ENCODE measurements around the gene GSTT2B. TPM values are rescaled to one million over a fixed set of nuclear protein-coding genes. Genes with fewer than 3 reads are reported as not detected.

The GSTT2B gene
- total RNA-seq, 1 donor from 2014 or later = not detected

- Mint-ChIP-seq H3K4me1 (ENCODE audit: unreplicated experiment) (peaks cover 7% of the 10 kb centered on the region), H3K27me3 (ENCODE audit: unreplicated experiment) (no peaks in the 10 kb centered on the region), H3K36me3 (ENCODE audit: unreplicated experiment) (no peaks in the 10 kb centered on the region), H3K9me3 (ENCODE audit: unreplicated experiment) (no peaks in the 10 kb centered on the region), H3K27ac (ENCODE audit: unreplicated experiment) (no peak overlapping the region), H3K4me3 (ENCODE audit: unreplicated experiment) (no peak overlapping the region)
- no peak for TF ChIP-seq CTCF (IDR thresholded peaks at IDR 0.05)
- no peak for DNase-seq (ENCODE audit: extremely low spot score, unreplicated experiment)
Measured at GRCh38 chr22:24007253-24008021, 46.4 kb upstream of the GSTT2B start.

- Mint-ChIP-seq H3K27me3 (ENCODE audit: unreplicated experiment) (peaks cover 2% of the 10 kb centered on the region), H3K27ac (ENCODE audit: unreplicated experiment) (no peak overlapping the region), H3K4me3 (ENCODE audit: unreplicated experiment) (no peak overlapping the region), H3K4me1 (ENCODE audit: unreplicated experiment) (peaks cover 2% of the 10 kb centered on the region), H3K36me3 (ENCODE audit: unreplicated experiment) (no peaks in the 10 kb centered on the region), H3K9me3 (ENCODE audit: unreplicated experiment) (no peaks in the 10 kb centered on the region)
- TF ChIP-seq CTCF (IDR thresholded peaks at IDR 0.05) = no peak
- DNase-seq (ENCODE audit: extremely low spot score, unreplicated experiment) = no peak
Measured at GRCh38 chr22:24006914-24007214, 45.9 kb upstream of the GSTT2B start.

GRCh38 chr22:24006207-24006913 is 45.4 kb upstream of the GSTT2B start:
- no peaks in the 10 kb centered on the region for H3K4me1 Mint-ChIP-seq (ENCODE audit: unreplicated experiment)
- DNase-seq (ENCODE audit: extremely low spot score, unreplicated experiment) = no peak
- peaks cover 3% of the 10 kb centered on the region for H3K27me3 Mint-ChIP-seq (ENCODE audit: unreplicated experiment)
- no peaks in the 10 kb centered on the region for H3K9me3 Mint-ChIP-seq (ENCODE audit: unreplicated experiment)
- H3K27ac Mint-ChIP-seq (ENCODE audit: unreplicated experiment) = no peak overlapping the region
- no peak for TF ChIP-seq CTCF (IDR thresholded peaks at IDR 0.05)
- no peak overlapping the region for H3K4me3 Mint-ChIP-seq (ENCODE audit: unreplicated experiment)
- no peaks in the 10 kb centered on the region for H3K36me3 Mint-ChIP-seq (ENCODE audit: unreplicated experiment)

- Mint-ChIP-seq H3K27ac (ENCODE audit: unreplicated experiment) (no peak within 1 kb of the TSS), H3K27me3 (ENCODE audit: unreplicated experiment) (peaks cover 3% of the 10 kb centered on the region)
Measured at GRCh38 chr22:24005201-24005600, 44.2 kb upstream of the GSTT2B start, which contains the start of gene GSTT4. GSTT4 (minus strand) TSS chr22:24005453; CDS start chr22:24005356, 97 bp downstream.

More at GRCh38 chr22:24005201-24005600, 44.2 kb upstream of the GSTT2B start, which contains the start of gene GSTT4:
- Mint-ChIP-seq H3K4me3 (ENCODE audit: unreplicated experiment) (no peak within 1 kb of the TSS), H3K4me1 (ENCODE audit: unreplicated experiment) (no peaks in the 10 kb centered on the region), H3K9me3 (ENCODE audit: unreplicated experiment) (no peaks in the 10 kb centered on the region), H3K36me3 (ENCODE audit: unreplicated experiment) (no peaks in the 10 kb centered on the region)
- DNase-seq (ENCODE audit: extremely low spot score, unreplicated experiment) = no peak
- TF ChIP-seq CTCF (IDR thresholded peaks at IDR 0.05) = no peak
